ENCODE data around the gene DYRK1A. TPM values are rescaled to one million over a fixed set of nuclear protein-coding genes. Genes with fewer than 3 reads are reported as not detected.

Gene DYRK1A
- total and polyA plus RNA-seq, 2 donors from 2014 or later: 14.5 to 78.0 TPM

- peaks cover 3 to 11% (median 5%) of the 10 kb centered on the region in 3 donors for H3K4me1 ChIP-seq (ENCODE audit: control insufficient read depth in 2 of 3, insufficient read depth in 2 of 3, low read depth in 1 of 3, low read length in 3 of 3)
- intact Hi-C loops (cut with DNase I): no loop called here
- FAIRE-seq: no peak
These were observed 71.0 kb downstream of the DYRK1A start for GRCh38 chr21:37437376-37438080.

DNA sequence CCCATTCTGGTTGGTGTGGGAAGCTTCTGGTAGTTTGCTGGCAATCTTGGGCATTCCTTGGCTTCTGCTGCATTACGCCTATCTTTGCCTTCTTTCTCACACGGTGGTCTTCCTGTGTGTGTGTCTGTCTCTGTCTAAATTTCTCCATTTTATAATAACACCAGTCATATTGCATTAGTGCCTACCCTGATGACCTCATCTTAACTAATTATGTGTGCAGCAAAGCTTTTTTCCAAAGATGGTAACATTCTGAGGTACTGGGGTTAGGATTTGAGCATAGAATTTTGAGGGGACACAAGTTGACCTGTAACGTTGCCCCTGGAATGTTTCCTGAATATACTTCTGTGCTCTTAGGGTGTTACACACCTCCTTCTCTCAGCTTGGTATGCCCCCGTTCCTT is 77.1 kb downstream of the DYRK1A start:
- H3K4me1 ChIP-seq (ENCODE audit: control insufficient read depth in 2 of 3, insufficient read depth in 2 of 3, low read depth in 1 of 3, low read length in 3 of 3): peaks cover 0 to 6% (median 0%) of the 10 kb centered on the region in 3 donors
- intact Hi-C loops (cut with DNase I): no loop called here

More at GRCh38 chr21:37437376-37438080, 71.0 kb downstream of the DYRK1A start:
- Histone ChIP-seq H3K36me3 (ENCODE audit: control insufficient read depth in 2 of 3, insufficient read depth in 3 of 3, low read length in 3 of 3) (no peaks in the 10 kb centered on the region), H3K4me3 (ENCODE audit: low read length in 3 of 3) (no peak overlapping the region), H3K9ac (ENCODE audit: low read length in 3 of 3) (no peak overlapping the region), H3K9me3 (ENCODE audit: control insufficient read depth in 2 of 3, insufficient read depth in 1 of 3, low read length in 3 of 3) (no peaks in the 10 kb centered on the region), H3K27me3 (ENCODE audit: control insufficient read depth, insufficient read depth, low read length) (no peaks in the 10 kb centered on the region), H3K27ac (ENCODE audit: low read depth in 2 of 2, low read length in 2 of 2) (no peak overlapping the region)
- no peak for TF ChIP-seq CTCF (IDR thresholded peaks at IDR 0.05; ENCODE audit: borderline replicate concordance, extremely low read depth, insufficient read depth)
- no peak for DNase-seq

DNA sequence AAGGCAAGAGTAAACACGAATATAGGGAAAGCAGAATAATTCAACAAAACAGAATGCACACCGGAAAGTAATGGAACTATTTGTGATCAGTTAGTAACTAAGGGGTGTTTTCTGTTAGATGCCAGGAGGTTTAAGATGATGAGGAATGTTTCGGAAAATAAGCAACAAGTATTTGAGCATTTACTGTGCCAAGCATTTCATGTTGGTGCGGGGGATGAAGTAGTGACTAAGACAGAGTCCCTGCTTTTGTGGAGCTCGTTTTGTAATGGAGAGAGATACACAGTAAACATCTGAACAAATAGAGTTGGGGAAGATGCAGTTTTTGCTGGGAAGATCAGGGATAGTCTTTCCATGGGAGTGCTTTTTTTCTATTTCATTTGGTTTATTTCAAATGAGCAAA is 78.7 kb downstream of the DYRK1A start:
- intact Hi-C loops (cut with DNase I): no loop called here
- Histone ChIP-seq H3K27ac (ENCODE audit: low read depth in 2 of 2, low read length in 2 of 2) (no peak overlapping the region), H3K27me3 (ENCODE audit: control insufficient read depth, insufficient read depth, low read length) (no peaks in the 10 kb centered on the region), H3K9ac (ENCODE audit: low read length in 3 of 3) (no peak overlapping the region), H3K4me3 (ENCODE audit: low read length in 3 of 3) (no peak overlapping the region), H3K9me3 (ENCODE audit: control insufficient read depth in 2 of 3, insufficient read depth in 1 of 3, low read length in 3 of 3) (no peaks in the 10 kb centered on the region), H3K36me3 (ENCODE audit: control insufficient read depth in 2 of 3, insufficient read depth in 3 of 3, low read length in 3 of 3) (peaks cover 0 to 2% (median 0%) of the 10 kb centered on the region in 3 donors), H3K4me1 (ENCODE audit: control insufficient read depth in 2 of 3, insufficient read depth in 2 of 3, low read depth in 1 of 3, low read length in 3 of 3) (peaks cover 0 to 6% (median 0%) of the 10 kb centered on the region in 3 donors)
- no peak for DNase-seq
- no peak for FAIRE-seq
- no peak for TF ChIP-seq CTCF (IDR thresholded peaks at IDR 0.05; ENCODE audit: borderline replicate concordance, extremely low read depth, insufficient read depth)

More for the DNA sequence above, 77.1 kb downstream of the DYRK1A start:
- Histone ChIP-seq H3K4me3 (ENCODE audit: low read length in 3 of 3) (no peak overlapping the region), H3K27ac (ENCODE audit: low read depth in 2 of 2, low read length in 2 of 2) (no peak overlapping the region), H3K27me3 (ENCODE audit: control insufficient read depth, insufficient read depth, low read length) (no peaks in the 10 kb centered on the region), H3K36me3 (ENCODE audit: control insufficient read depth in 2 of 3, insufficient read depth in 3 of 3, low read length in 3 of 3) (no peaks in the 10 kb centered on the region), H3K9me3 (ENCODE audit: control insufficient read depth in 2 of 3, insufficient read depth in 1 of 3, low read length in 3 of 3) (no peaks in the 10 kb centered on the region), H3K9ac (ENCODE audit: low read length in 3 of 3) (no peak overlapping the region)
- no peak for FAIRE-seq
- no peak for TF ChIP-seq CTCF (IDR thresholded peaks at IDR 0.05; ENCODE audit: borderline replicate concordance, extremely low read depth, insufficient read depth)
- DNase-seq: no peak

Measured in kidney (tissue), 14 donors.